ENCODE data around the gene DHDDS. TPM values are rescaled to one million over a fixed set of nuclear protein-coding genes. Genes with fewer than 3 reads are reported as not detected.

The DHDDS gene
- total RNA-seq, 6 donors from 2014 or later, result 25.6 to 53.0 (median 39.4) TPM

- DNase-seq (no peak), ATAC-seq (ENCODE audit: low FRiP score in 2 of 2) (no peak)
- H3K4me3 ChIP-seq, result no peak overlapping the region
- 78 to 84% methylated on average over 8 of the region's 8 CpGs for WGBS, 2 donors
- H3K4me1 ChIP-seq, result peaks cover 10 to 24% (median 14%) of the 10 kb centered on the region in 4 donors
- no peak for TF ChIP-seq CTCF (IDR thresholded peaks at IDR 0.05)
- no peak for TF ChIP-seq EP300 (IDR thresholded peaks at IDR 0.05)
- no peak for TF ChIP-seq POLR2AphosphoS5 (IDR thresholded peaks at IDR 0.05)
- TF ChIP-seq POLR2A (IDR thresholded peaks at IDR 0.05), result no peak
- H3K9me3 ChIP-seq, result no peaks in the 10 kb centered on the region
- no peaks in the 10 kb centered on the region for H3K27me3 ChIP-seq
- peak overlapping the region in 1 of 4 donors; percentile 6 for H3K27ac ChIP-seq
- peaks cover 11 to 55% (median 39%) of the 10 kb centered on the region in 4 donors for H3K36me3 ChIP-seq
Observed at GRCh38 chr1:26477446-26478152, 45.5 kb downstream of the DHDDS start.

- Histone ChIP-seq H3K36me3 (peaks cover 11 to 55% (median 39%) of the 10 kb centered on the region in 4 donors), H3K27me3 (no peaks in the 10 kb centered on the region), H3K4me3 (no peak overlapping the region), H3K9me3 (no peaks in the 10 kb centered on the region), H3K27ac (peak overlapping the region in 1 of 4 donors; percentile 6), H3K4me1 (peaks cover 10 to 24% (median 14%) of the 10 kb centered on the region in 4 donors)
- no peak for ATAC-seq (ENCODE audit: low FRiP score in 2 of 2)
- DNase-seq, result no peak
- no peak for TF ChIP-seq EP300 (IDR thresholded peaks at IDR 0.05)
- no peak for TF ChIP-seq POLR2AphosphoS5 (IDR thresholded peaks at IDR 0.05)
- no peak for TF ChIP-seq POLR2A (IDR thresholded peaks at IDR 0.05)
- no peak for TF ChIP-seq CTCF (IDR thresholded peaks at IDR 0.05)
- 73 to 88% methylated on average over 3 of the region's 3 CpGs for WGBS, 2 donors
Observed at GRCh38 chr1:26478159-26478558, 46.0 kb downstream of the DHDDS start.

- Histone ChIP-seq H3K9me3 (no peaks in the 10 kb centered on the region), H3K4me3 (no peak overlapping the region), H3K27ac (no peak overlapping the region), H3K27me3 (no peaks in the 10 kb centered on the region), H3K36me3 (peaks cover 11 to 51% (median 35%) of the 10 kb centered on the region in 4 donors), H3K4me1 (peaks cover 4 to 15% (median 7%) of the 10 kb centered on the region in 4 donors)
- TF ChIP-seq EP300 (IDR thresholded peaks at IDR 0.05) (no peak), POLR2AphosphoS5 (IDR thresholded peaks at IDR 0.05) (no peak), CTCF (IDR thresholded peaks at IDR 0.05) (no peak), POLR2A (IDR thresholded peaks at IDR 0.05) (no peak)
- ATAC-seq (ENCODE audit: low FRiP score in 2 of 2) (no peak), DNase-seq (no peak)
- 96 to 97% methylated on average over 6 of the region's 6 CpGs for WGBS, 2 donors
Observed at GRCh38 chr1:26478988-26479387, 46.9 kb downstream of the DHDDS start.

- H3K4me1 ChIP-seq, result peaks cover 0 to 7% (median 0%) of the 10 kb centered on the region in 4 donors
- TF ChIP-seq POLR2AphosphoS5 (IDR thresholded peaks at IDR 0.05) (no peak), CTCF (IDR thresholded peaks at IDR 0.05) (no peak), EP300 (IDR thresholded peaks at IDR 0.05) (no peak), POLR2A (IDR thresholded peaks at IDR 0.05) (no peak)
- no peak overlapping the region for H3K27ac ChIP-seq
- WGBS, 2 donors, result 86 to 94% methylated on average over 2 of the region's 2 CpGs
- H3K36me3 ChIP-seq, result peaks cover 0 to 19% (median 9%) of the 10 kb centered on the region in 4 donors
- H3K27me3 ChIP-seq, result no peaks in the 10 kb centered on the region
- no peak for ATAC-seq (ENCODE audit: low FRiP score in 2 of 2)
- H3K9me3 ChIP-seq, result no peaks in the 10 kb centered on the region
- DNase-seq, result no peak
- no peak overlapping the region for H3K4me3 ChIP-seq
Observed at GRCh38 chr1:26482921-26483320, 50.8 kb downstream of the DHDDS start.

- no peak overlapping the region for H3K4me3 ChIP-seq
- DNase-seq (no peak), ATAC-seq (ENCODE audit: low FRiP score in 2 of 2) (no peak)
- peaks cover 0 to 10% (median 7%) of the 10 kb centered on the region in 4 donors for H3K36me3 ChIP-seq
- no peaks in the 10 kb centered on the region for H3K27me3 ChIP-seq
- TF ChIP-seq EP300 (IDR thresholded peaks at IDR 0.05) (no peak), CTCF (IDR thresholded peaks at IDR 0.05) (no peak), POLR2AphosphoS5 (IDR thresholded peaks at IDR 0.05) (no peak), POLR2A (IDR thresholded peaks at IDR 0.05) (no peak)
- H3K9me3 ChIP-seq, result no peaks in the 10 kb centered on the region
- H3K4me1 ChIP-seq, result peaks cover 0 to 7% (median 0%) of the 10 kb centered on the region in 4 donors
- no peak overlapping the region for H3K27ac ChIP-seq
- 71 to 77% methylated on average over 2 of the region's 2 CpGs for WGBS, 2 donors
Observed at GRCh38 chr1:26483980-26484379, 51.9 kb downstream of the DHDDS start.
